Activated CD8-positive, alpha-beta T cell treated with anti-CD3 and anti-CD28 coated beads for 36 hours (primary cell): ENCODE results near the gene GTF2H1. TPM values are rescaled to one million over a fixed set of nuclear protein-coding genes. Genes with fewer than 3 reads are reported as not detected.

Experiments used
- ATAC-seq: fragments of 200-7000 bp; cut with Tn5 transposase; one replicate; pipeline ENCODE4 v1.10.0; 2021; ENCODE audit warnings: mild to moderate bottlenecking, moderate library complexity
- CTCF ChIA-PET: fragments of 350-600 bp; sonication (Branson Sonifier 250); formaldehyde crosslinking; loops from one replicate; lab custom pipeline; 2021; ENCODE audit warnings: antibody characterized with exemption; lab: Charles Lee
- POLR2A ChIA-PET: fragments of 350-600 bp; sonication (Branson Sonifier 250); formaldehyde crosslinking; loops from one replicate; lab custom pipeline; 2021; ENCODE audit warnings: antibody characterized with exemption; lab: Charles Lee
- DNase-seq: peaks from one replicate; pipeline ENCODE4 v3.0.0-alpha.2; 2020
- H3K27ac Mint-ChIP-seq: one replicate; pipeline ENCODE4 v1.8.0; 2021; ENCODE audit warnings: mild to moderate bottlenecking, mixed read lengths
- H3K27me3 Mint-ChIP-seq: one replicate; pipeline ENCODE4 v1.8.0; 2021; ENCODE audit warnings: mixed read lengths
- H3K36me3 Mint-ChIP-seq: one replicate; pipeline ENCODE4 v1.8.0; 2021; ENCODE audit warnings: low read depth, mixed read lengths
- H3K4me1 Mint-ChIP-seq: one replicate; pipeline ENCODE4 v1.8.0; 2021; ENCODE audit warnings: low read depth, mixed read lengths
- H3K4me3 Mint-ChIP-seq: one replicate; pipeline ENCODE4 v1.8.0; 2021; ENCODE audit warnings: mild to moderate bottlenecking, moderate library complexity, mixed read lengths
- H3K9me3 Mint-ChIP-seq: one replicate; pipeline ENCODE4 v1.8.0; 2021; ENCODE audit warnings: mixed read lengths
- intact Hi-C: fragments of 100-400 bp; cut with micrococcal nuclease; formaldehyde crosslinking; loops from one replicate; pipeline ENCODE4 v1.10.0; 2022
- total RNA-seq, 2 experiments: library from RNA; stranded (reverse); gene quantifications; one replicate each; pipeline ENCODE4 v1.2.3, GENCODE V29; 2021
- TF ChIP-seq, protein P1 (sequence below): fragments of 200-600 bp; IDR thresholded peaks from one replicate; pipeline ENCODE4 v1.8.0; 2022; ENCODE audit warnings: antibody characterized with exemption, mild to moderate bottlenecking

GTF2H1 gene
- total RNA-seq, 2 experiments from 2014 or later, result 44.5 to 46.6 TPM

DNA sequence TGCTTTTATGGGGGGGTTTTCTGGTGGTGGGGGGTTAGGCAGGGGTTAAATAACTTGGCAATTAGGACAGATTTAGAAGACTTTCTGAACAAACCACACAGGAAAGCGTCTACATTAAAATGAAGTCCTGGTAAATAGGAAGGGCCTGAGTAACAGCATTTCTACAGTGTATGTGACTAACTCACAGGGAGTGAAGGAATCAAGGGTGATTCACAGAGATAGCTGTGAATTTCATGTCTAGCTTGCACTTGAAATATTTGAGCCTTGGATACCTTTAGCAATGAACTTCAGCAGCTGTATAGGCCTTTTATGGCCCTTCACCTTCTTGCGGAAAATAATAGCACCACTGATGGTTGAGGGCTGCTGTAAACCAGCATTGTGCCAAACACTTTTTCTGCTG is 45.9 kb downstream of the GTF2H1 start:
- no peaks in the 10 kb centered on the region for H3K27me3 Mint-ChIP-seq
- no peak overlapping the region for H3K27ac Mint-ChIP-seq
- peaks cover 2% of the 10 kb centered on the region for H3K4me1 Mint-ChIP-seq
- TF ChIP-seq, protein P1, sequence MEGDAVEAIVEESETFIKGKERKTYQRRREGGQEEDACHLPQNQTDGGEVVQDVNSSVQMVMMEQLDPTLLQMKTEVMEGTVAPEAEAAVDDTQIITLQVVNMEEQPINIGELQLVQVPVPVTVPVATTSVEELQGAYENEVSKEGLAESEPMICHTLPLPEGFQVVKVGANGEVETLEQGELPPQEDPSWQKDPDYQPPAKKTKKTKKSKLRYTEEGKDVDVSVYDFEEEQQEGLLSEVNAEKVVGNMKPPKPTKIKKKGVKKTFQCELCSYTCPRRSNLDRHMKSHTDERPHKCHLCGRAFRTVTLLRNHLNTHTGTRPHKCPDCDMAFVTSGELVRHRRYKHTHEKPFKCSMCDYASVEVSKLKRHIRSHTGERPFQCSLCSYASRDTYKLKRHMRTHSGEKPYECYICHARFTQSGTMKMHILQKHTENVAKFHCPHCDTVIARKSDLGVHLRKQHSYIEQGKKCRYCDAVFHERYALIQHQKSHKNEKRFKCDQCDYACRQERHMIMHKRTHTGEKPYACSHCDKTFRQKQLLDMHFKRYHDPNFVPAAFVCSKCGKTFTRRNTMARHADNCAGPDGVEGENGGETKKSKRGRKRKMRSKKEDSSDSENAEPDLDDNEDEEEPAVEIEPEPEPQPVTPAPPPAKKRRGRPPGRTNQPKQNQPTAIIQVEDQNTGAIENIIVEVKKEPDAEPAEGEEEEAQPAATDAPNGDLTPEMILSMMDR, result no peak
- H3K9me3 Mint-ChIP-seq, result no peaks in the 10 kb centered on the region
- peaks cover 28% of the 10 kb centered on the region for H3K36me3 Mint-ChIP-seq
- intact Hi-C loops, result no loop called here
- ChIA-PET POLR2A (interaction anchor here (0.6 to 1.5 kb wide), 5 partner anchors 10 to 149 kb away, joined by 3 to 4 read pairs (median 4); partner anchors contain the start of gene LDHA), CTCF (no interaction called here)
- DNase-seq (no peak), ATAC-seq (no peak)
- H3K4me3 Mint-ChIP-seq, result no peak overlapping the region

DNA sequence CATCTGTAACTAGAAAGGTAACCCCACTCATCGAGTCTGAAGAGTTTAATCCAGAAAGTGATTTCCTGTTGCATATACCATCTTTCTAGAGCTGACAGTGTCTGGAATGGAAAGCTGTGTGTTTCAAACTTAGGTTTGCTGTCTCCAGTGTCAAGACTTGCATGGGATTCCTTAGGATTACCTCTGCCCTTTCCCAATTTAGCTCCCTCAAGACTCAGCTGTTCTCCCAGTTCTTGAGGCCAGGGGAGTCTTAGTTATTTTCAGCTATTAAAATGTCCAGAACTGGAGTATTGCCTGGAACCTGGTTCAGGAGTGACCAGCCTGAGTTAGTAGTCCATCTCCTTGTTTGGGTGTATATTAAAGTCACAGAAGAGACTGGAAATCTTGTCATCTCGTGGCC is 47.0 kb downstream of the GTF2H1 start:
- peaks cover 2% of the 10 kb centered on the region for H3K4me1 Mint-ChIP-seq
- DNase-seq (no peak), ATAC-seq (no peak)
- intact Hi-C loops, result no loop called here
- H3K4me3 Mint-ChIP-seq, result no peak overlapping the region
- no peak overlapping the region for H3K27ac Mint-ChIP-seq
- CTCF ChIA-PET, result no interaction called here
- H3K27me3 Mint-ChIP-seq, result no peaks in the 10 kb centered on the region
- POLR2A ChIA-PET, result interaction anchor here (1.0 kb wide), 1 partner anchor 24 kb away, joined by 3 read pairs; no protein-coding TSS in a partner anchor
- TF ChIP-seq, protein P1, result no peak
- no peaks in the 10 kb centered on the region for H3K9me3 Mint-ChIP-seq
- peaks cover 19% of the 10 kb centered on the region for H3K36me3 Mint-ChIP-seq

DNA sequence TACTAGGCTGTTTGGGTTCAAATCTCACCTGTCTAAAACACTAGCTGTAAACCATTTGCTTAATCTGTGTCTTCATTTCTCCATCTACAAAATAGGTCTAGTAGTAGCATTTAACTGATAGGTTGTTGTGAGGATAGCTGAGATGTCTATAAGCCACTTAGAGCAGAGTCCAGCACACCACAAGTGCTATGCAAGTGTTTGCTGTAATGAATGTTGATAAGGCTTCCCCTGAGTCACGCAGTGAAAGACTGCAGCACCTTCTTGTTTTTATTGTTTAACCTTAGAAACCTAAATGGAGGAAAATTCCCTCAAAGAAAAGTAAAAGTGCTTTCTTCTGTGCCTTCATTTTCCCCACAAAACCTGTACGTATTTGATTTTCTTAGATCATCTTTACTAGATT is 48.9 kb downstream of the GTF2H1 start:
- intact Hi-C loops, result no loop called here
- no peak for DNase-seq
- no peak overlapping the region for H3K4me3 Mint-ChIP-seq
- no peak for ATAC-seq
- TF ChIP-seq, protein P1, result no peak
- CTCF ChIA-PET, result interaction anchor here (0.7 kb wide), 1 partner anchor 82 kb away, joined by 3 read pairs; no protein-coding TSS in a partner anchor
- no peaks in the 10 kb centered on the region for H3K27me3 Mint-ChIP-seq
- no peaks in the 10 kb centered on the region for H3K9me3 Mint-ChIP-seq
- no peak overlapping the region for H3K27ac Mint-ChIP-seq
- peaks cover 2% of the 10 kb centered on the region for H3K4me1 Mint-ChIP-seq
- H3K36me3 Mint-ChIP-seq, result peaks cover 12% of the 10 kb centered on the region
- POLR2A ChIA-PET, result no interaction called here

DNA sequence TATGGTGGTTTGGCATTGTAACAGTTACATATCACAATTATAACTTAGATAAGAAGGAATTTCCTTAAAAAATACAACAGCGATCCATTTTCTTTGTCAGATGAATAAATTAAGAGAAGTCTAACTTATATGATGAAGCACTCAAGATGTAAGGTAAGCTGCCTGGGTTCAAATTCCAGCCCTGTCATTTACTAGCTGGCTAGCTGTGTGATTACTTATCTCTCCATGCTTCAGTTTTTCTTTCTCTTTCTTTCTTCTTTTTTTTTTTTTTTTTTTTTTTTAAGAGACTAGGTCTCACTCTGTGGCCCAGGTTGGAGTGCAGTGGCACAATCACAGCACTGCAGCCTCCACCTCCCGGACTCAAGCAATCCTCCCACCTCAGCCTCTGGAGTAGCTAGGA is 49.8 kb downstream of the GTF2H1 start:
- TF ChIP-seq, protein P1, result no peak
- H3K9me3 Mint-ChIP-seq, result no peaks in the 10 kb centered on the region
- H3K4me1 Mint-ChIP-seq, result peaks cover 2% of the 10 kb centered on the region
- peaks cover 6% of the 10 kb centered on the region for H3K36me3 Mint-ChIP-seq
- DNase-seq (no peak), ATAC-seq (no peak)
- intact Hi-C loops, result no loop called here
- H3K27ac Mint-ChIP-seq, result no peak overlapping the region
- POLR2A ChIA-PET, result interaction anchor here (1.3 to 2.4 kb wide), 2 partner anchors 23 to 28 kb away, joined by 3 to 5 read pairs; no protein-coding TSS in a partner anchor
- CTCF ChIA-PET, result interaction anchor here (0.7 kb wide), 1 partner anchor 83 kb away, joined by 3 read pairs; no protein-coding TSS in a partner anchor
- no peaks in the 10 kb centered on the region for H3K27me3 Mint-ChIP-seq
- no peak overlapping the region for H3K4me3 Mint-ChIP-seq

DNA sequence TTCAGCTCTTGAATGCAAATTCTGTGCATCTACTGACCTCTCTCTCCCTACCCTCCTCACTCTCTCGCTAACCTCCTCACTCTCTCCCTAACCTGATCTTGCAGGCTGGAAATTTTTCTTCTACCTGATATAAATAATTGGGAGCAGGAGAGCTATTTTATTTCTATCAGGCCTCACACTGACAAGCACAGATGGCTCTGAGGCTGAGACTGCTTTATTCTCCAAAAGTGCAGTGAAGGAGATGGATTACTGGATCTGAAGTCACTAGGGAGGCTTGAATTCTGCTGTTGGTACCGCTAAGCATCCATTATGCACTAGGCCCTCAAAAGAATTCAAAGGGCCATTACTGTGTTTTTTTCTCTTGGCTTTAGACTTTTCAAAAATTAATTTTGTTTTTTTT is 52.6 kb downstream of the GTF2H1 start:
- no peak overlapping the region for H3K27ac Mint-ChIP-seq
- POLR2A ChIA-PET, result interaction anchor here (0.8 to 1.1 kb wide), 2 partner anchors 20 to 22 kb away, joined by 3 to 4 read pairs; partner anchors contain the start of gene LDHA
- no peaks in the 10 kb centered on the region for H3K4me1 Mint-ChIP-seq
- DNase-seq (no peak), ATAC-seq (no peak)
- H3K4me3 Mint-ChIP-seq, result no peak overlapping the region
- H3K27me3 Mint-ChIP-seq, result no peaks in the 10 kb centered on the region
- H3K36me3 Mint-ChIP-seq, result no peaks in the 10 kb centered on the region
- intact Hi-C loops, result no loop called here
- TF ChIP-seq, protein P1, result no peak
- CTCF ChIA-PET, result no interaction called here
- no peaks in the 10 kb centered on the region for H3K9me3 Mint-ChIP-seq
